NB4 (cell line): ENCODE results near the gene CATSPER3.

ENCODE experiments used
- CTCF ChIP-seq: IDR thresholded peaks from one replicate; pipeline ENCODE4 v1.5.1; 2012; ENCODE audit warnings: low read depth, low read length
- MAX ChIP-seq: IDR thresholded peaks from 2 replicates; pipeline ENCODE4 v1.6.1; 2011; ENCODE audit warnings: low read depth, low read length
- MYC ChIP-seq: IDR thresholded peaks from 2 replicates; pipeline ENCODE4 v1.6.1; 2011; ENCODE audit warnings: low read depth, low read length

- TF ChIP-seq CTCF (no peak), MAX (no peak), MYC (no peak)
Measured at GRCh38 chr5:135007749-135008363, 40.1 kb downstream of the CATSPER3 start.
